ENCODE results near the gene FGFR2. TPM values are rescaled to one million over a fixed set of nuclear protein-coding genes. Genes with fewer than 3 reads are reported as not detected.

FGFR2 gene
- polyA plus RNA-seq, 1 of the 3 experiments (the other 2 are of a cell fraction) = 0.02 TPM

DNA sequence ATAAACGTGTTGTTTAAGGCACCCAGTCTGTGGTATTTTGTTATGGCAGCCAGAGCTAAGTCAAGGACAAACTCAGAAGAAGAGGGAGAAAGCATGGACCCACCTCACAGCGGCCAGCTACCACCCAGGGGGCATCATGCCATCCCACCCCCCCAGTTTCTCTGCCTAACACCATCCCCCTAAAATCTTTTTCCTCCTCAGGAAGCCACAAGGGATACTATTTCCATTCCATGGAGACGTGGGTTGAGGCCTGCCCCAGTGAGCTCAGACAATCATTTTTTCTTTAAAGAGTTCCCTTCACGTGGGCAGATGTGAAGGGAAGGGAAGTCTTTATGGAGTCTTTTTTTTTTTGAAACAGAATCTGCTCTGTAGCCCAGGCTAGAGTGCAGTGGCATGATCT, 131.8 kb downstream of the FGFR2 start:
- no peak for DNase-seq
- POLR2A ChIA-PET = no interaction called here
- Histone ChIP-seq H2AFZ (ENCODE audit: low read depth) (no peak overlapping the region), H3K27me3 (ENCODE audit: insufficient read depth) (no peaks in the 10 kb centered on the region), H3K4me2 (no peak overlapping the region), H4K20me1 (ENCODE audit: insufficient read depth) (no peaks in the 10 kb centered on the region), H3F3A (replicated peaks; ENCODE audit: insufficient read depth) (no peaks in the 10 kb centered on the region), H3K27ac (ENCODE audit: low read depth in 2 of 2, low read length in 1 of 2) (no peak overlapping the region), H3K79me2 (ENCODE audit: insufficient read depth) (no peaks in the 10 kb centered on the region), H3K4me1 (ENCODE audit: control insufficient read depth in 1 of 2, insufficient read depth in 2 of 2, low read depth in 1 of 2, low read length in 1 of 2) (peaks cover 0 to 10% of the 10 kb centered on the region in 2 experiments; a peak in 2 of 4 replicates), H3K4me3 (ENCODE audit: low read depth in 2 of 2, low read length in 1 of 2) (no peak overlapping the region), H3K36me3 (replicated peaks in 1 of 2; ENCODE audit: control insufficient read depth in 1 of 2, insufficient read depth in 2 of 2, low read length in 1 of 2) (no peaks in the 10 kb centered on the region), H3K9me2 (no peaks in the 10 kb centered on the region), H3K9ac (no peak overlapping the region), H3K9me3 (no peaks in the 10 kb centered on the region)
- WGBS (ENCODE audit: low lambda C conversion rate) = 15% methylated on average over 4 of the region's 4 CpGs
- no peak for TF ChIP-seq EZH2phosphoT487 (IDR thresholded peaks at IDR 0.05; ENCODE audit: borderline replicate concordance, low read depth)
- no peak for TF ChIP-seq YY1 (IDR thresholded peaks at IDR 0.05; ENCODE audit: low read depth)
- no peak for TF ChIP-seq GABPA (IDR thresholded peaks at IDR 0.05; ENCODE audit: low read depth)
- TF ChIP-seq SMC3 (IDR thresholded peaks at IDR 0.05; ENCODE audit: low read depth, low read length) = no peak
- TF ChIP-seq FOXJ3 (CRISPR knock-in tag; IDR thresholded peaks at IDR 0.05) = no peak
- TF ChIP-seq SIN3A (IDR thresholded peaks at IDR 0.05; ENCODE audit: borderline replicate concordance, low read depth, low read length) = no peak
- TF ChIP-seq RFX5 (IDR thresholded peaks at IDR 0.05; ENCODE audit: low read length) = no peak
- TF ChIP-seq, protein P1, sequence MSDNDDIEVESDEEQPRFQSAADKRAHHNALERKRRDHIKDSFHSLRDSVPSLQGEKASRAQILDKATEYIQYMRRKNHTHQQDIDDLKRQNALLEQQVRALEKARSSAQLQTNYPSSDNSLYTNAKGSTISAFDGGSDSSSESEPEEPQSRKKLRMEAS (IDR thresholded peaks at IDR 0.05; ENCODE audit: low read depth) = no peak
- TF ChIP-seq FOSL2 (IDR thresholded peaks at IDR 0.05; ENCODE audit: borderline replicate concordance, low read depth) = no peak
- no peak for TF ChIP-seq MXI1 (IDR thresholded peaks at IDR 0.05; ENCODE audit: low read depth, low read length)
- TF ChIP-seq, protein P2, sequence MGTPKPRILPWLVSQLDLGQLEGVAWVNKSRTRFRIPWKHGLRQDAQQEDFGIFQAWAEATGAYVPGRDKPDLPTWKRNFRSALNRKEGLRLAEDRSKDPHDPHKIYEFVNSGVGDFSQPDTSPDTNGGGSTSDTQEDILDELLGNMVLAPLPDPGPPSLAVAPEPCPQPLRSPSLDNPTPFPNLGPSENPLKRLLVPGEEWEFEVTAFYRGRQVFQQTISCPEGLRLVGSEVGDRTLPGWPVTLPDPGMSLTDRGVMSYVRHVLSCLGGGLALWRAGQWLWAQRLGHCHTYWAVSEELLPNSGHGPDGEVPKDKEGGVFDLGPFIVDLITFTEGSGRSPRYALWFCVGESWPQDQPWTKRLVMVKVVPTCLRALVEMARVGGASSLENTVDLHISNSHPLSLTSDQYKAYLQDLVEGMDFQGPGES (IDR thresholded peaks at IDR 0.05; ENCODE audit: low read depth, low read length) = no peak
- TF ChIP-seq, protein P3, sequence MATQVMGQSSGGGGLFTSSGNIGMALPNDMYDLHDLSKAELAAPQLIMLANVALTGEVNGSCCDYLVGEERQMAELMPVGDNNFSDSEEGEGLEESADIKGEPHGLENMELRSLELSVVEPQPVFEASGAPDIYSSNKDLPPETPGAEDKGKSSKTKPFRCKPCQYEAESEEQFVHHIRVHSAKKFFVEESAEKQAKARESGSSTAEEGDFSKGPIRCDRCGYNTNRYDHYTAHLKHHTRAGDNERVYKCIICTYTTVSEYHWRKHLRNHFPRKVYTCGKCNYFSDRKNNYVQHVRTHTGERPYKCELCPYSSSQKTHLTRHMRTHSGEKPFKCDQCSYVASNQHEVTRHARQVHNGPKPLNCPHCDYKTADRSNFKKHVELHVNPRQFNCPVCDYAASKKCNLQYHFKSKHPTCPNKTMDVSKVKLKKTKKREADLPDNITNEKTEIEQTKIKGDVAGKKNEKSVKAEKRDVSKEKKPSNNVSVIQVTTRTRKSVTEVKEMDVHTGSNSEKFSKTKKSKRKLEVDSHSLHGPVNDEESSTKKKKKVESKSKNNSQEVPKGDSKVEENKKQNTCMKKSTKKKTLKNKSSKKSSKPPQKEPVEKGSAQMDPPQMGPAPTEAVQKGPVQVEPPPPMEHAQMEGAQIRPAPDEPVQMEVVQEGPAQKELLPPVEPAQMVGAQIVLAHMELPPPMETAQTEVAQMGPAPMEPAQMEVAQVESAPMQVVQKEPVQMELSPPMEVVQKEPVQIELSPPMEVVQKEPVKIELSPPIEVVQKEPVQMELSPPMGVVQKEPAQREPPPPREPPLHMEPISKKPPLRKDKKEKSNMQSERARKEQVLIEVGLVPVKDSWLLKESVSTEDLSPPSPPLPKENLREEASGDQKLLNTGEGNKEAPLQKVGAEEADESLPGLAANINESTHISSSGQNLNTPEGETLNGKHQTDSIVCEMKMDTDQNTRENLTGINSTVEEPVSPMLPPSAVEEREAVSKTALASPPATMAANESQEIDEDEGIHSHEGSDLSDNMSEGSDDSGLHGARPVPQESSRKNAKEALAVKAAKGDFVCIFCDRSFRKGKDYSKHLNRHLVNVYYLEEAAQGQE (IDR thresholded peaks at IDR 0.05; ENCODE audit: low read depth, low read length) = no peak
- no peak for TF ChIP-seq GATA2 (CRISPR knock-in tag; IDR thresholded peaks at IDR 0.05)
- TF ChIP-seq, protein P4, sequence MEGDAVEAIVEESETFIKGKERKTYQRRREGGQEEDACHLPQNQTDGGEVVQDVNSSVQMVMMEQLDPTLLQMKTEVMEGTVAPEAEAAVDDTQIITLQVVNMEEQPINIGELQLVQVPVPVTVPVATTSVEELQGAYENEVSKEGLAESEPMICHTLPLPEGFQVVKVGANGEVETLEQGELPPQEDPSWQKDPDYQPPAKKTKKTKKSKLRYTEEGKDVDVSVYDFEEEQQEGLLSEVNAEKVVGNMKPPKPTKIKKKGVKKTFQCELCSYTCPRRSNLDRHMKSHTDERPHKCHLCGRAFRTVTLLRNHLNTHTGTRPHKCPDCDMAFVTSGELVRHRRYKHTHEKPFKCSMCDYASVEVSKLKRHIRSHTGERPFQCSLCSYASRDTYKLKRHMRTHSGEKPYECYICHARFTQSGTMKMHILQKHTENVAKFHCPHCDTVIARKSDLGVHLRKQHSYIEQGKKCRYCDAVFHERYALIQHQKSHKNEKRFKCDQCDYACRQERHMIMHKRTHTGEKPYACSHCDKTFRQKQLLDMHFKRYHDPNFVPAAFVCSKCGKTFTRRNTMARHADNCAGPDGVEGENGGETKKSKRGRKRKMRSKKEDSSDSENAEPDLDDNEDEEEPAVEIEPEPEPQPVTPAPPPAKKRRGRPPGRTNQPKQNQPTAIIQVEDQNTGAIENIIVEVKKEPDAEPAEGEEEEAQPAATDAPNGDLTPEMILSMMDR (IDR thresholded peaks at IDR 0.05) = no peak
- TF ChIP-seq, protein P5, sequence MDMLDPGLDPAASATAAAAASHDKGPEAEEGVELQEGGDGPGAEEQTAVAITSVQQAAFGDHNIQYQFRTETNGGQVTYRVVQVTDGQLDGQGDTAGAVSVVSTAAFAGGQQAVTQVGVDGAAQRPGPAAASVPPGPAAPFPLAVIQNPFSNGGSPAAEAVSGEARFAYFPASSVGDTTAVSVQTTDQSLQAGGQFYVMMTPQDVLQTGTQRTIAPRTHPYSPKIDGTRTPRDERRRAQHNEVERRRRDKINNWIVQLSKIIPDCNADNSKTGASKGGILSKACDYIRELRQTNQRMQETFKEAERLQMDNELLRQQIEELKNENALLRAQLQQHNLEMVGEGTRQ (IDR thresholded peaks at IDR 0.05; ENCODE audit: borderline replicate concordance, low read depth, low read length) = no peak
- TF ChIP-seq RCOR1 (IDR thresholded peaks at IDR 0.05; ENCODE audit: low read length) = no peak
- TF ChIP-seq TAF1 (IDR thresholded peaks at IDR 0.05; ENCODE audit: borderline replicate concordance, low read depth, low read length) = no peak
- CTCF ChIA-PET = no interaction called here

Data from SK-N-SH (cell line).